Testis (tissue), 2 donors: ENCODE measurements around the gene TRUB2.

Source experiments
- CTCF ChIP-seq, 3 experiments: fragments of 450-650 bp in 2 of 3; fragments of 200-600 bp in 1 of 3; sonication (generic) in 1 of 3; IDR thresholded peaks; one replicate each; pipeline ENCODE4 v1.5.1; 2016 to 2019; ENCODE audit warnings: antibody characterized with exemption in 3 of 3, mild to moderate bottlenecking in 2 of 3, moderate library complexity in 1 of 3
- POLR2A ChIP-seq: fragments of 450-650 bp; IDR thresholded peaks from one replicate; pipeline ENCODE4 v1.6.1; 2017; ENCODE audit warnings: antibody characterized with exemption, mild to moderate bottlenecking, moderate library complexity

- TF ChIP-seq CTCF (IDR thresholded peaks at IDR 0.05), result no peak
- TF ChIP-seq POLR2A, result no peak
Observed at GRCh38 chr9:128316421-128316820, 5.8 kb downstream of the TRUB2 start.
